HG03439 (cell line): Measurements from ENCODE around the gene PBRM1.
"Not testable (repeated sequence)": the region's sequence is repeated elsewhere in the genome, so short reads cannot be mapped to it uniquely, and the experiment has no call there.

Experiments
- ATAC-seq: cut with Tn5 transposase; IDR thresholded peaks from one replicate; pipeline ENCODE4 v1.9.1; 2021; ENCODE audit warnings: mild to moderate bottlenecking, moderate library complexity; ENCODE audit not compliant: unreplicated experiment

Gene PBRM1

GRCh38 chr3:52685709-52686691, at the start of gene PBRM1, which contains the start of gene GNL3:
Gene PBRM1, minus strand, starts transcription at chr3:52685913.
Gene GNL3, plus strand, starts transcription at chr3:52686032. Its CDS starts 61 bp downstream, at chr3:52686093.
- peak; percentile 81 for ATAC-seq

DNA sequence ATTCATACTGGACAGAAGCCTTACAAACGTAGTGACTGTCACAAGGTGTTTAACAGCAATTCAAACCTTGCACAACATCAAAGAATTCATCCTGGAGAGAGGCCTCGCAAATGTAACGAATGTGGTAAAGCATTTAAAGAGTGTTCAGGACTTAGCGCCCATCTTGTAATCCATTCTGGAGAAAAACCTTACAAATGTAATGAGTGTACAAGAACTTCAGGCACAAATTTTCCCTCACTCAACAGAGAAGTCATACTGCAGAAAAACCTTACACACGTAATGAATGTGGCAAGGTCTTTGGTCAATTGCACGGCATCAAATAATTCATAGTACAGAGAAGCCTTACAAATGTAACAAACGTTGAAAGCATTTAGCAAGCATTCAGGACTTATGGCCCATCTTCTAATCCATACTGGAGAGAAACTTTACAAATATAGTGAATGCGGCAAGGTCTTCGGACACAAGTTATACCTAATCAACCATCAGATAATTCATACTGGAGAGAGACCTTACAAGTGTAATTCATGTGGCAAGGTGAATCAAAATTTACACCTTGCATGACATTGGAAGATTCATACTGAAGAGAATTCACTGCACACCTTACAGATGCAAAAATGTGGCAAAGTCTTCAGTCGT, 47.7 kb upstream of the PBRM1 start:
- ATAC-seq: no peak

DNA sequence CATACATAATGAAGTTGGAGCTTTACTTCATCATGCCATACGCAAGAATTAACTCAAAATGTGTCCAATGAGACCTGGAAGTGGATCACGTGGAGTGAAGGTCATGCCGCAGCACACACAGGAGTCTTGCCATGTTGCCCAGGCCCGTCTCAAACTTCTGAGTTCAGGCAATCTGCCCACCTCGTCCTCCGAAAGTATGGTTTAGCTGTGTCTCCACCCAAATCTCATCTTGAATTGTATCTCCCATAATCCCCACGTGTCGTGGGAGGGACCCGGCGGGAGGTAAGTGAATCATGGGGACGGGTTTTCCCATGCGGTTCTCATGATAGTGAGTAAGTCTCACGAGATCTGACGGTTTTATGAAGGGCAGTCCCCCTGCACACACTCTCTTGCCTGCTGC, 45.9 kb upstream of the PBRM1 start:
- no peak for ATAC-seq

DNA sequence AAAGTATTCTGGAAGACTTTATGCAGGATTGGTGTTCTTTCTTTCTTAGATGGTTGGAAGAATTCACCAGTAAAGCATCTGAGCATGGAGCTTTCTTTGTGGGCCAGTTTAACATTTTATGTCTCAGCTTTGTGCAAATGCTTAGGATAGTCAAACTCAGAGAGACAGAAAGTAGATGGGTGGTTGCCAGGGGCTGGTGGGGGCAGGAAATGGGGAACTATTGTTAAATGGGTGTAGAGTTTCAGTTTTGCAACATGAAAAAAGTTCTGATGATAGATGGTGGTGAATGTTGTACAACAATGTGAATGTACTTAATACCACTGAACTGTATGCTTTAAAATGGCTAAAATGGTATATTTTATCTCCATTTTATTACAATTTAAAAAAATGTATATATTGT, 45.0 kb upstream of the PBRM1 start:
- ATAC-seq: no peak

DNA sequence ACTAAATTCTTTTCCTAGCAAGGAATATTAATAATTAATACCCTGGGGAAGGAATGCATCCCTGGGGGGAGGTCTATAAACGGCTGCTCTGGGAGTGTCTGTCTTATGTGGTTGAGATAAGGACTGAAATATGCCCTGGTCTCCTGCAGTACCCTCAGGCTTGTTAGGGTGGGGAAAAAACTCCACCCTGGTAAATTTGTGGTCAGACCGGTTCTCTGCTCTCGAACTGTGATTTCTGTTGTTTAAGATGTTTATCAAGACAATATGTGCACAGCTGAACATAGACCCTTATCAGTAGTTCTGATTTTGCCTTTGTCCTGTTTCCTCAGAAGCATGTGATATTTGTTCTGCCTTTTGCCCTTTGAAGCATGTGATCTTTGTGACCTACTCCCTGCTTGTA, 43.0 kb upstream of the PBRM1 start:
- ATAC-seq: not testable (repeated sequence)

GRCh38 chr3:52724511-52724910, 38.8 kb upstream of the PBRM1 start:
- no peak for ATAC-seq

DNA sequence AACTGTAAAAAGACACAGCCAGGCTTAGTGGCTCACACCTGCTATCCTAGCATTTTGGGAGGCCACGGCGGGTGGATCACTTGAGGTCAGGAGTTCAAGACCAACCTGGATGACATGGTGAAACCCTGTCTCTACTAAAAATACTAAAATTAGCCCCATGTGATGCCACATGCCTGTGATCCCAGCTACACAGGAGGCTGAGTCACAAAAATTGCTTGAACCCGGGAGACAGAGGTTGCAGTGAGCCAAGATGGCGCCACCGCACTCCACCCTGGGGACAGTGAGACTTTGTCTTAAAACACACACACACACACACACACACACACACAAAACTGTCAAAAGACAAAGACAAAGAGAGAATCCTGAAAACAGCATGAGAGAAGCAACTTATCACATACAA, 38.2 kb upstream of the PBRM1 start:
- ATAC-seq: no peak

GRCh38 chr3:52722491-52722890, 36.8 kb upstream of the PBRM1 start:
- ATAC-seq: no peak

- ATAC-seq: no peak
Observed at GRCh38 chr3:52721730-52722008, 36.0 kb upstream of the PBRM1 start.

DNA sequence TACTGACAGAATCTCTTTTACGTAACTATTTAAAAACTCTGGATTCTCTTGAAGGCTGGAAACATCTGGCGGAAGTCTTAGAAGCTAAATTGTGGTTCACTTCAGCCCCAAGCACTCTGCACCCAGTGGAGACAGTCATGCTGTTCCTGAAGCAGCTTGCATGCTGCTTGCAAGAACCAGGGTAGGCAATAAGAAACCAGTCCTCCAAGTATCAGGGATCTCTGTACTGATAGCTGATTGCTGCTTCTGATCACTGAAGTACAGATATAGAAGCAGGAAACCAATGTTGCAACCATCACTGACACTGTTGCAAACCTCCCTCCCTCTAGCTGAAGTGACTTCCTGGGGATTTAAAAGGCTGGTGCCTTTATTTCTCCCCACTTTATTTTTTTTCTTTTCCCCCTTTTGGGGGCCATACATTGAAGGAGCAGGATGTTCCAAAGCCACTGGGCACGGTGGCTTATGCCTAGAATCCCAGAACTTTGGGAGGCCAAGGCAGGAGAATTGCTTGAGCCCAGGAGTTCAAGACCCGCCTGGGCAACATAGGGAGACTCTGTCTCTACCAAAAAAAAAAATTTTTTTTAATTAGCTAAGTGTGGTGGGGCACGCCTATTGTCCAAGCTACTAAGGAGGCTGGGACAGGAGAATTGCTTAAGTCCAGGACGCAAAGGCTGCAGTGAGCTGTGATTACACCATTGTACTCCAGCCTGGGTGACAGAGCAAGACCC, 35.5 kb upstream of the PBRM1 start:
- no peak for ATAC-seq

DNA sequence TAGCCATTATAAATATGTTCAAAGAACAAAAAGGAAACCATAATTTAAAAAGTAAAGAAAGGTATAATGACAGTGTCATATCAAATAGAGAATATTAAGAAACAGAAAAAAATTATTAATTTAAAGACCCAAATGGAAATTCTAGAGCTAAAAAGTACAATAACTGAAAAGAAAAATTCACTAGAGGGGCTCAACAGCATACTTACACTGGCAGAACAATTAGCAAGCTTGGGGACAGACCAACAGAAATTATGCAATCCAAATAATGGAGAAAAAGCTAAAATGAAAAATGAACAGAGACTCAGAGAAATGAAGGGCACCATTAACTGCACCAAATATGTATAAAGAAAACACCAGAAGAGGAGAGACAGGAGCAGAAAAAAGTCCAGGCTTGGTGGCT, 33.9 kb upstream of the PBRM1 start:
- ATAC-seq: no peak

- ATAC-seq: no peak
Observed at GRCh38 chr3:52715714-52716305, 30.1 kb upstream of the PBRM1 start.

- no peak for ATAC-seq
Observed at GRCh38 chr3:52714335-52715302, 28.9 kb upstream of the PBRM1 start.

- no peak for ATAC-seq
Observed at GRCh38 chr3:52712291-52713212, 26.8 kb upstream of the PBRM1 start.

- ATAC-seq: no peak
Observed at GRCh38 chr3:52710512-52710911, 24.8 kb upstream of the PBRM1 start.

- ATAC-seq: no peak
Observed at GRCh38 chr3:52707585-52707984, 21.9 kb upstream of the PBRM1 start.

GRCh38 chr3:52705688-52706686, 20.3 kb upstream of the PBRM1 start, which contains the start of the genes GLT8D1 and SPCS1:
Gene GLT8D1, minus strand, starts transcription at chr3:52705791. Its CDS starts 5,331 bp downstream, at chr3:52700460.
Gene SPCS1, plus strand, starts transcription at chr3:52706106. Its CDS starts 141 bp downstream, at chr3:52706247.
- ATAC-seq: peak; percentile 76

DNA sequence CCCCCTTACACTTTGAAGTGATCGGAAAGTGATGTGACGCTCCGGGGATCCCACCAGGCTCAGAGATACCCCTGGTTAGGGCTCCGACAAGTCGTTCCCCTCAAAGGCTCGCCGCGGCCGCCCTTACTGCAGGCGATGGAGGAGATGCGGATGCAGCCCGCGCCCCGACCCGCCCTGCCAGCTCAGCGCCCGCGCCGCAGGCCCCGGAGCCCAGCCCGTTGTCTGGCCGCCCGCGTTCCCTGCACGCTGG, 19.6 kb upstream of the PBRM1 start:
- ATAC-seq: no peak
